22Rv1 (cell line): ENCODE data around the gene CPLX3.

Experiments used
- H3K27ac ChIP-seq: fragments of 450-650 bp; 2 replicates; pipeline ENCODE4 v1.5.1; 2017
- CTCF ChIP-seq: fragments of 450-650 bp; IDR thresholded peaks from 2 replicates; pipeline ENCODE4 v1.5.1; 2017; ENCODE audit warnings: mild to moderate bottlenecking
- ZFX ChIP-seq: fragments of 450-650 bp; IDR thresholded peaks from 2 replicates; pipeline ENCODE4 v1.6.1; 2017; ENCODE audit warnings: antibody characterized with exemption, borderline replicate concordance

The CPLX3 gene

GRCh38 chr15:74826921-74827320, 494 bp downstream of the CPLX3 start:
- no peak for TF ChIP-seq ZFX
- TF ChIP-seq CTCF = no peak
- H3K27ac ChIP-seq = no peak overlapping the region

GRCh38 chr15:74827614-74828013, 1.2 kb downstream of the CPLX3 start:
- TF ChIP-seq ZFX (no peak), CTCF (no peak)
- no peak overlapping the region for H3K27ac ChIP-seq

- no peak for TF ChIP-seq CTCF
- H3K27ac ChIP-seq = no peak overlapping the region
Observed at GRCh38 chr15:74828835-74829234, 2.4 kb downstream of the CPLX3 start.

- no peak overlapping the region for H3K27ac ChIP-seq
- TF ChIP-seq ZFX (no peak), CTCF (no peak)
Observed at GRCh38 chr15:74829486-74829885, 3.1 kb downstream of the CPLX3 start.

GRCh38 chr15:74829991-74830390, 3.6 kb downstream of the CPLX3 start:
- H3K27ac ChIP-seq = no peak overlapping the region
- TF ChIP-seq CTCF = no peak
- TF ChIP-seq ZFX = no peak

GRCh38 chr15:74830868-74831267, 4.4 kb downstream of the CPLX3 start:
- no peak overlapping the region for H3K27ac ChIP-seq
- no peak for TF ChIP-seq ZFX
- TF ChIP-seq CTCF = no peak

GRCh38 chr15:74831813-74832495, 5.5 kb downstream of the CPLX3 start:
- no peak for TF ChIP-seq CTCF
- TF ChIP-seq ZFX = no peak
- no peak overlapping the region for H3K27ac ChIP-seq
